Neural cell (in vitro differentiated cells): ENCODE results near the gene MAPK14.

Experiments used
- CTCF ChIP-seq: fragments of 450-650 bp; IDR thresholded peaks from 2 replicates; pipeline ENCODE4 v1.5.1; 2014; ENCODE audit warnings: antibody characterized with exemption, mild to moderate bottlenecking, moderate library complexity; ENCODE audit not compliant: poor library complexity, severe bottlenecking
- EP300 ChIP-seq: fragments of 450-650 bp; conservative IDR thresholded peaks from 2 replicates; pipeline ENCODE4 v1.6.1; 2014; ENCODE audit warnings: antibody characterized with exemption, mild to moderate bottlenecking, moderate library complexity; ENCODE audit not compliant: poor library complexity, severe bottlenecking
- EZH2 ChIP-seq: fragments of 200-600, 300-800 bp; shearing (Covaris generic), sonication (generic); IDR thresholded peaks from 2 replicates; pipeline ENCODE4 v1.6.1; 2014; ENCODE audit warnings: antibody characterized with exemption, low read length, borderline replicate concordance, mild to moderate bottlenecking; ENCODE audit not compliant: insufficient read depth, poor library complexity, severe bottlenecking
- POLR2AphosphoS5 ChIP-seq: IDR thresholded peaks from 2 replicates; pipeline ENCODE4 v1.6.1; 2012
- REST ChIP-seq: IDR thresholded peaks from 2 replicates; pipeline ENCODE4 v1.6.1; 2012; ENCODE audit warnings: borderline replicate concordance
- SMC3 ChIP-seq: fragments of 450-650 bp; conservative IDR thresholded peaks from 2 replicates; pipeline ENCODE4 v1.6.1; 2014; ENCODE audit warnings: antibody characterized with exemption, mild to moderate bottlenecking, moderate library complexity; ENCODE audit not compliant: poor library complexity

GRCh38 chr6:36127462-36128016 is 99.9 kb downstream of the MAPK14 start:
- no peak for TF ChIP-seq CTCF
- TF ChIP-seq REST: no peak
- no peak for TF ChIP-seq SMC3
- TF ChIP-seq EZH2: no peak
- no peak for TF ChIP-seq POLR2AphosphoS5
- TF ChIP-seq EP300: no peak
